Muscle of back (tissue), 11 donors: ENCODE data around the gene BBS7. TPM values are rescaled to one million over a fixed set of nuclear protein-coding genes. Genes with fewer than 3 reads are reported as not detected.

Experiments
- DNase-seq, 3 donors: peaks; one replicate each; pipeline versions ENCODE4 v3.0.0 to v3.0.0-alpha.2; 2013
- polyA plus RNA-seq, 10 donors: library from polyadenylated mRNA; unstranded; fragments of 120-200 nt; gene quantifications; one replicate each; pipeline ENCODE4 v1.2.1, GENCODE V29; 2013; ENCODE audit not compliant: insufficient read length in 10 of 10

Gene BBS7
- polyA plus RNA-seq, 10 donors: 10.7 to 18.1 (median 13.2) TPM

DNA sequence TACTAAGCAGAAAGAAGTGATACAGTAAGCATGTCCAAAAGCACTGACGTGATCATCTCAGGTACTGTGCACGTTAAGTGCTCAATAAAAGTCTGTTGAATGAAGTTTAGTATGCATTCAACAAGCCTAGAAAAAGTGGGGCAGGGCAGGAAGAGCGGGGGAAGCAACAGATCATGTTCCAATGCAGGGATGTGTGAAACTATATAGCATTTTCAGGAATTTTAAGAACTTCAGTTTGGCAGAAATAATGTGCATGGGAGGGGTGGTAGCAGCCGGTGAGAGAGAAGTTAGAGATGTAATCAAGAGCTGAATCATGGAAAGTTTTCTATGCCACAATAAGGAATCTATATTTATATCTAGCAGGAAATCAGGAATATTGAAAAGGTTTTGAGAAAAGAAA is 27.4 kb downstream of the BBS7 start:
- DNase-seq: no peak

DNA sequence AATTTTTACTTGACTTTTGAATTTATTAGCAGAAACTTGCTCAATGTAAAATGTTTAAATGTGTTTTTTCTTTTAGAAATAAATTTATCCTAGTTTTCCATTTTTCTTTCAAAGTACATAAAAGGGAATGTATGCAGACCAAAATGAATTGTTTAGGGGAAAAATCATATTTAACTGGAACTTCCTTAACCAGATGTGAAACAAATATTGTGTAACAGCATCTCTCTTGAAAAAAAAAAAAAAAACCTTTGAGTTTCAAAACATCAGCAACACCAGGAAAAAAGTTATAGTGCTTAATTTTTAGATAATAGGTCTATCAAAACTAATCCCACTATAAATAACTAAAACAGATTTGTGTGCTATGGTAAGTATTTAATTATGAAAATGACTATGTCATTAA is 32.1 kb downstream of the BBS7 start:
- DNase-seq: no peak

DNA sequence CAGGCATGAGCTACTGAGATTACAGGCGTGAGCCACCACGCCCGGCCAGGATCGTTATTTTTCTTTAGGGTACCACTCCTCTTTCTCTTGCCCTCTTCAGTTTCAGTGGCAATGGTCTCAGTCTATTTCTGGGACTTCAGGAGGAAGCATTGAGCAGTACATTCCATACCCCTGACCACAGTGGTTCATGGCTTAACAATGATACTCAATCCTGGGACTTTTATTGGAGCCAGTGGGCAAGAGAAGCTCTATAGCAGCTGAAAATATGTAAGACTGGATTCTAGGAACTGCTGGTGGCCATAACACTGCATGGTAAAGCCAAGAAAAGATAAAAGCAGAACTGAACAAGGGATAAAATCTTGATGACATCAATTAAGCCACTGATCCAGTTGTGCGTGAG is 40.8 kb downstream of the BBS7 start:
- DNase-seq: no peak

DNA sequence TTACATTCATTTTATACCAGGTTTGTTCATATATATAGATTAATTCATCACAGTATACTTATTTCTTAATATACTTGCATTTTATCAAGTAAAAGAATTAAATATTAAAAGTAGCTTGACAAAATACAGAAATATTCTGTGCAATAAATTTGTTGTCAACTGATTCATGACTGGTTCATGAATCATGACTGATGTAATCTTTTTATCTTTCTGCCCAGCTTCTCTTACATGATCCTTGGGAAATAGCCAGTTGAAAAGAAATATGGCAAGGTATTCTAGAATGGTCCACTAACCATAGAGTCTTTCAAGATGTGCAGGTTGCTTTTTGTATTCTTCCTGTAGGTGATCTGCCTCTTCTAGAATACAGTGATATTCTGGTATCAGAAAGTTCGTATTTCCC is 42.4 kb downstream of the BBS7 start:
- no peak for DNase-seq

DNA sequence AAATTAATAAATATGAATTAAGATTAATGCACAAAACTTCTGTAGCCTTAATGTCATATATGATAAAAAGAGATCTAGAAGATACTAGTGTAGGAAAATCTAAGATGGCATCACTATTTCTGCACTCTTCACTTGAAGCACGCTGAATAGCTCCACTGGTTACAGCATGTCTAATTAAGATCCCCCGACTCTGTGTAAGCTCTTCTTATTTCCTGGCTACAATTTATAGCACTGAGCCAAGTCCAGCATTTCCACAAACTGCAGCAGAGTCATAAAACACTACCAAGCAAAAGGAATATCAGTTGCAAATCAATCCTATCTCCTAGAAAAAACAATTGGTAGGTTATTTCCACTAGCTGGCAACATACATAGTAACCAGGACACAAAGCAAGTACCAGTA is 45.3 kb downstream of the BBS7 start:
- DNase-seq: peak in 1 of 3 donors; percentile 9

DNA sequence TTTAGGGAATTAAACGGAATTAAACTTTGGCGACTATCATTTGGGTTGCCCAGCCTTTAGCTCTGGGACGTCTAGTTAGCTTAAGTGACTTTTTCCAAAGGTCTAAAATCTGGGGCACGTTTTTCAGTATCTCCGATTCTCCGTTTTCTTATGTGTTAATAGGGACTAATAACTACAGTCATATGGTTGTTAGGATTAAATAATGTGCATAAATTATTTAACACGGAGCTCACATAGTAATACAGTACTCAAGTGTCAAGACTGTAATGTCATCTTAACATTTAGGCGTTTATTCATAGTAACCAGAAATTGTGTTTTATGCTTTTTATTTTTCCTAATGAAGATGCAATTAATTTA is 46.1 kb downstream of the BBS7 start:
- DNase-seq: no peak

DNA sequence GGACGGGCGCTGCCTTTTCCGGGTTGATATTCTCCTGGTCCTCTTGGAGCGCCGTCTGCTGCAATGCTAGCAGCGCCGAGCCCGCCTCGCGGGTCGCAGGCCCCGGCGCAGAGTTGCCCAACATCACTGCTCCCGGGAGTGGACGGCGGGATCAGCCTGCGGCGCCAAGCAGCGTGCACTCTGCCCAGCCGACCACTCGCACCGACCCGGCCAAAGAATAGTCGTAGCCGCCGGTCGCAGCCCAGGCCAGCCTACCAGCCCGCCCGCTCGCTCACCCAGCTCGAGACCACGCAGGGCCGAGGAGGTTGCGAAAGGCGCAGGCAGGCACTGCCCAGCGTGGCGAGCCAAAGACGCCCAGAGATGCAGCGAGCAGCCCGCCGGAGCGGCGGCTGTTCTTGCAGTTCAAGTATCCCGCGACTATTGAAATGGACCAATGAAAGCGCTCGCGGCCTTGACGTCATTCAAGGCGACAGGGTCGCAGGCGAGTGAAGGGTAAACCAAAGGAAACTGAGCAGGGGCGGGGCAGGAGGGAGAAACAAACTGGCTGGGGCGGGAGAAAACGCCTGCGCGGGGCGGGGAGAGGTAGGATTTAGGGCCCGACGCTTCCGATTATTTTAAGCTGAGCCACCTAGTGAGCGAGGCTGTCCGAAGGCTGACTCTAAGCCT is 46.6 kb downstream of the BBS7 start, which contains the start of gene CCNA2:
Gene CCNA2 (minus strand): TSS at position 379 of the 666 bp plus-strand sequence. CDS start 255 bp downstream, at position 124.
- DNase-seq: peak; percentile 97 to 98 (median 98)

DNA sequence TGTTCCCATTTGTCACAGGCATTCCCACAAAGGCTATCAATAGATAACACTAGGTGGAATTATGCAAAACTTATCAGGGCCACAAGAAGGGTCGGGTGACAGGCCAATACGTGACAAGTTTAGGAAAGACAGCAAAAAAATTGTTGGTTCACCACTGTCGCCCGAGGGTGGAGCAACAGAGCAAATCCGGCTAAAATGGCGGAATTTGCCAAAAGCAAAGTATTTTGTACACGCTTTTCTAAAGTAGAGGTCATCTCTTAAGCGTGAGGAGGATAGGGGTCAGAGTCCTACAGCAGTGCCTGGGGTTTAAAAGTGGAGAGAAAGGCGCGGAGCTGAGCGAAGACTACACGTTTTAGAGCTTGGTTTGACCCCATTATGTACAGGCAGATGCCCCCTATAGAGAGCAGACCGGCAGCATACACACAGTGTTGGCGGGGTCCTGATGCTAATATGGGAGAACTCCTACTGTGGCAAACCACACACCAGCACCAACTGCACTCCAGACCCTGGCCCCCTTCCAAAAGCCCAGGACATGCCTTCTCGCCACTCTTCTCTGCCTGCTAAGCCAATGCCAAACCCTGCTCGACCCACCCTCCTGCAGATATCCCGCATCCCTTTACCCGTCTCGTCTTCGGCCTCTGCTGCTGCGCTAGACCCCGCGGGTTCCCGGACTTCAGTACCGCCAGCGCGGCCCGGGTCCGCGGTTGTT is 47.3 kb downstream of the BBS7 start:
- DNase-seq: peak in 1 of 3 donors; percentile 54

DNA sequence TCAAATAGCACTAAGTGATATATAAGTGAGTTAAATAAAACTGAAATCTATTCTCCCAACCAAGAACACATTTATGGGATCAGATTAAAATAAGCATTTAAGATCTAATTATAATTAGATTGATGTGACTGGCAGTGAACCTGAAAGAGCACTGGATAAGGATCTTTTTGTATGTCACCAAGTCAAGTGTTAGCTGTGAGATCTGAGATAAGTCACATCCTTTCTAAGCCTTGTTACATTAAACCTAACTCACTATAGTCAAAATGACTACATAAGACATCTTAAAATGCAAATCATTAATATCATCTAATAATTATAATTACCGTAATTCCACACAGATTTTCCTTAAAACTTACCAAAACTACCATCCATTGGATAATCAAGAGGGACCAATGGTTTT is 48.2 kb downstream of the BBS7 start:
- no peak for DNase-seq

DNA sequence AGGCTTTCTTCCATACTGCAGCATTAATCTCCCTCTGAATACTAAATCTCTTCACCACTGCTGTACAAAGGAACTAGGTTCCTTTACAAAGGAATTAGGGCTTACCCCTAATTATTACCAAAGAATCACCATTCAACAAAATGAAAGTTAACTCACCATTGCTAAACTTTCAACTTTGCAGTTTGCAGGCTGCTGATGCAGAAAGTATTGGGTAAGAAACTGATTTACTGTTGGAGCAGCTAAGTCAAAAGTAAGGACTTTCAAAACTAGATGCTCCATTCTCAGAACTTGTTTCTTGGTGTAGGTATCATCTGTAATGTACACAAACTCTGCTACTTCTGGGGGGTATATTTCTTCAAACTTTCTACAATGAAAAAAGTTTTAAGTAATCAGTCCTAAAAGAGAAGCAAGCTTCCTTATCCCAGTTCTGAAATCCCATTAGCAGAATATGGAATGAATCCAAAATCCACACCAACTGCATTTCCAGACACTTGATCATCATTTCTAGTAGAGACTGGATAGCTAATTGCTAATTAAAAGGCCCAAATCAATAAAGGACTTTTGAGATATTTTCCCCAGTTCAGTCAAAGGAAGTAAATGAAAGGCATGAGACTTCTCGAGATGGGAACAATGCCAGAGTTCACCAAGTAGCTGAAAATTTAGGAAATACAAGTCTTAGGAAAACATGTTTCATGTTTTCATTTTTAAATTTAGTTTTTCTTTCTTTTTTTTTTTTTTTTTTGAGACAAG is 50.9 kb downstream of the BBS7 start:
- DNase-seq: no peak

DNA sequence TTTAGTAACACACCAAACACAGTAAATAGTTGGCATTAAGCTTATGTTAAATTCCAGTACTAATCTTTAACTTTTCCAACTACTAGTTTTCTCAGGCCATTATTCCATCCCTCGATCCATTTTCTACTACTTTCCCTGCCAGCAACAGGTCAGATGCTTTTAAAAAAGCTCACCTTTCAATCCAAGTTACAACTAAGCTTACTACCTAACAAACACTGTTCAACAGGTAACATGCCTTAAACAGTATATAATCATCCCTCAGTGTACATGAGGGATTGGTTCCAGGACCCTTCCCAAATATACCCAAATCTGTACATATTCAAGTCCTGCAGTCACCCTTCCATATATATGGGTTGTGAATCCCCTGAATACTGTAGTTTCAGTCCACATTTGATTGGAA is 52.1 kb downstream of the BBS7 start:
- DNase-seq: no peak

DNA sequence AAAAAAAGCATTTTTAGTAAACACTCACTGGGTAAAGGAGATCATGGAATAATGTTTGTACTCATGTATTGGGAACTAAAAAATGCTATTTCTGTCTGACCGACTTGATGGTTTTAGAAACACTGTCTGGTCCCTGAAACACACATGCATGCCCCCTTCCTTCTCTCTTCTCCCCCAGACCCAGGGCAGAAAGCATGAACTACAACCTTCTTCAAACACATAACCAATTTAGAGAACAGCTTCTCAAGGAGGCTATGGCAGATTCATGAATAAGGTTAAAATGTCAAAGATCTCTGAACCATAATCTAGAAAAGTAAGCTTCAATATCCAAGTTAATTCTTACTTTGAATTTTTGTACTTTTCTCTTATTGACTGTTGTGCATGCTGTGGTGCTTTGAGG is 52.6 kb downstream of the BBS7 start:
- DNase-seq: no peak

DNA sequence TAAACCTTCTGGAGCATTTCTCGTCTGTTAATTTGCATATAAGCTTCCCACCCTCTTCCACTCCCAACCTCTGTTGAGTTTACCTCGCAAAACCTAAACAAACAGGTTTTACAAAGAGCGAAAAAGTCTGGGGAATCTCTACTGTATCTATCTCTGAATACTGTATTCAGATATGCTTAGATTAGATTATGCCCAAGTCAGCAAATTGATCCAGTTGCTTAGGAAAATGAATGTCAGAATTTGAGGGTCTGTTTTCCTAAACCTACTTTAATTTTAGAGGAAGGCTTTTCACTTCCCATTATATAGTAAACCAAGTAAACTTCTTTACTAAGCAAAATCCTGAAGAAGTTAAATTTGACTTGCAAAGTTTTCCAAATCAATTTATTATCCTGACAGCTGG is 53.3 kb downstream of the BBS7 start:
- DNase-seq: no peak

DNA sequence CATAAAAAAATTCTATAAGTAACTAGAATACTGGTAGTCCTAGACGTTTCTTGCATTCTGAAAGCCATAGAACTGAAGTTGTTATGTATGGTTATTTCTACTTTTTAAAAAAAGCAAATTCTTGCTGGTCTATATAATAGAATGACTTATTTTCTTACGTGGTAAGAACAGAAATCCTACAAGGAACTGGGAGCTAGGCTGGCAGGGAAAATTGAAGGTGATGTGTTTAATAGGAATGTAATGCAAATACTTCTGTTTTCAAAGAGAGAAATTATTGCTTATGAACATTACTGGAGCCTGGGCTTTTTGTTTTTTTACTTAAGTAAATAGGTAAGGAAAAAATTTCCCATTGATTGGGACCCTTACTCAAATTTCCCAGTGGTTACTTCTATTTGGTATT is 55.5 kb downstream of the BBS7 start:
- no peak for DNase-seq

DNA sequence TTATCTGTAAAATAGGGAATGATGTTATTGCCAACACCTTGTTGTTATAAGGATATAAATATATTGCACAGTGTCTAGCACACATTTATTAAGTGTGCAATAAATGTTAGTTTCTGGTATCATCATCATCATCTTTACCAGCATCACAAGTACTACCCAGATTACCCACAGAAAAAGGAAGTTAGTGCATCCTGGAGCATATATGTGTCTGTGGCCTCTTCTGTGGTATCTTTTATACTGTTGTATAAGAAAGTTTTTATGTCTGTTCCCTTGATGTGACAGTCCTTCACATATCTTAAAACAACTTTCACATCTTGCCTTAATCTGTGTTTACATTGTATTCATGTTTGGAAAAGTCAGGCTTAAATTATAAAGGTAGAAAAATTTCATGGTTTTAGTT is 59.2 kb downstream of the BBS7 start:
- no peak for DNase-seq

DNA sequence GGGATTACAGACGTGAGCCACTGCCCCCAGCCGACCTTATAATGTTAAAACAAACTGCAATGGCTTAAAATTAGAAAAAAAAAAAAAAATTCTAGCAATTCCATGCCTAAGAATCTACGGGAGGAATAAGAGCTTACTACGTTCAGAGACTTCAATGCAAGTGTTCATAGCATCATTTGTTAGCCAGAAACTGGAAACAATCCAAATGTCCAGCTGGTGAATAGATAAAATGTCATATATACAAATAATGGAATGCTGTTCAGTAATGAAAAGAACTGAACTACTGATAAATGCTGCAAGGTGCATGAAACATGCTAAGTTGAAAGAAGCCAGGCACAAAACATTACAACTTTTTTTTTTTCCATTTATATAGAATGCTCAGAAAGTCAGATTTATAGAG is 63.9 kb downstream of the BBS7 start:
- DNase-seq: no peak

DNA sequence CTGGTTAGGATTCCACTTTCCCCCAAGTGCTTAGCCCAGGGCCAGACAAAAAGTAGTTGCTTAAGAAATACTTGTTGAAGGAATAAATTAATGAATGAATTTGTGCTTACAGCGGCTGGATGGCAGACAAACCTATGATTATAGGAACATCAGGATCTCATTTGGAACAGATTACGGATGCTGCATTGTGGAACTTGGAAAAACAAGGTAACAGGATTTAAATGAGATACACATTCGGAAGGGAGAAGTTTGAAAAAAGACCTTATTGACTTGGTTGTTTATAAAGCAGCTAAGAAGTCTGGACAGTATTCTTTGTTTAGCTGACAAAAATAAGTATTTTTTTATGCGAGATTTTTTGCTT is 68.6 kb downstream of the BBS7 start:
- DNase-seq: no peak

DNA sequence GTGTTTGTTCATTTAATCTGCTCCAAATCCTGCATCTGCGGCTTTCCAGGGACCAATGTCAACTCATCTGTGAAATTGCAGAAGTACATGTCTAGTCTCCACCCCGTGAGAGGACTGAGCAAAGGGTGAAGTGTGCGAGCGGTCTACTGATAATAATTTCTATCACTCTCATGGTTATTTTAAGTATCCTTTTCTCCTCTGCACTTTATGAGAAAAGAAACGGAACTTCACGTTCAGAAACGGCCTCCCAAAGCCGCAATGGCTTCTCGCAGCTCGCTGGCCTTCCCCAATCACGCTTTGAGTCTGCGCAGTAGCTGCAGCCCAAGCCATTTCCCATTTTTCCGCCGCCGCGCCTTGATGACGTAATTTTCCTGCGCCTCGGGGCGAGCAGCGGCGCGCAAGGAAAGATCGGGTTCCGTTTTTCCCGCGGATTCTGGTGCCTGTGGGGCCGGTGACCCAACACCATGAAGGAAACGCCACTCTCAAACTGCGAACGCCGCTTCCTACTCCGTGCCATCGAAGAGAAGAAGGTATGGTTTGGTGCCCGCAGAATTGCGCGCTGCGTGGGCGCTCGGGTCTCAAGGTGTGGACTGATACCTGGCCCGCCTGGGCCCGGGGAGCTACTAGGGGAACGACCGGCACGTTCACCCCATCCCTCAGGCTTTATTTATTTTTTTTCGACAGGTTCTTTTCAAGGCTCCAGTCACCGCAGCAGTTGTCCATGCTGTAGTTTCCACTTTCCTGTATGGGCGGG is 69.1 kb downstream of the BBS7 start, which contains the start of gene EXOSC9:
Gene EXOSC9 (plus strand): TSS at position 363 of the 754 bp plus-strand sequence. CDS start 102 bp downstream, at position 465.
- DNase-seq: peak; percentile 97 to 98 (median 97)

DNA sequence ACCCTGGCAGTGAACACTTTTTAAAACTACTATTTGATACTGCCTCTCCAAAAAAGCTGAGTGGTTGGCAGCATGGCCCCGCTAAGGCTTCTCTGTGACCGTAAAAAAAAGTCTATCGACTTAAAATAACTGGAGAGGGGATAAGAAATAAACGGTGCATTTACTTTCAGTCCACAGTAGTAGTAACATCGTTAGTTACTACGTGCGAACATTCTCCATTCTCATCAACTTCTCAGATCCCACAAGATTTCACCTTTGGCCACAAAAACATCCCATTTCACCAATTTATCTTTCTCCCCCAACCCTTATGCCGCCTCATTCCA is 69.7 kb downstream of the BBS7 start:
- DNase-seq: no peak

DNA sequence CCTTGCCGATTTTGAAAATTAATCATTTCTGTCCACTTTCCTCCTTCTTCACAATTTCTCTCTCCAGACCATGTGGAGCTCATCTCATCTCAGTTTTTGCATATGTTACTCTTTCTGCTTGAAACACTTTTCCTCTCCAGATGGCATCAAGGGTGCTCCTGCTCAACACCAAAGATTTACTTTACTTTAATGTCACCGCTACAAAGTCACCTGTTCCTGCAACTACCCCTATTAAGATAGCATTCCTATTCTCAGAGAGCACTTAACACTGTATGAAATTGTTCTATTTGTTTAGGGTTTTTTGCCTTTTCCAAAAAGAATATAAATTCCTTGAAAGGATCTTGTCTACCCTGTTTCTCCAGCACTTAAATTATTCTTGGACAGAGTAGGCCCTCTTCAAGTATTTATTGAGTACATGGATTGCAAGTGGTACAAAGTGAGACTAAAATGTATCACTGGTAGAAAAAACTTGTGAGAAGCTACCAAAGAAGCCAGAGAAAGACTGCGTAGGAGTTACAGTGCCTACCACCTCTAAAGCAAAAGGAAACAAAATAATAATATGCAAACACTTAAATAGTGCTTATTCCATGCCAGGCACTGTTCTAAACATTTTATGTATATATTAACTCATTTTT is 70.3 kb downstream of the BBS7 start:
- DNase-seq: no peak

DNA sequence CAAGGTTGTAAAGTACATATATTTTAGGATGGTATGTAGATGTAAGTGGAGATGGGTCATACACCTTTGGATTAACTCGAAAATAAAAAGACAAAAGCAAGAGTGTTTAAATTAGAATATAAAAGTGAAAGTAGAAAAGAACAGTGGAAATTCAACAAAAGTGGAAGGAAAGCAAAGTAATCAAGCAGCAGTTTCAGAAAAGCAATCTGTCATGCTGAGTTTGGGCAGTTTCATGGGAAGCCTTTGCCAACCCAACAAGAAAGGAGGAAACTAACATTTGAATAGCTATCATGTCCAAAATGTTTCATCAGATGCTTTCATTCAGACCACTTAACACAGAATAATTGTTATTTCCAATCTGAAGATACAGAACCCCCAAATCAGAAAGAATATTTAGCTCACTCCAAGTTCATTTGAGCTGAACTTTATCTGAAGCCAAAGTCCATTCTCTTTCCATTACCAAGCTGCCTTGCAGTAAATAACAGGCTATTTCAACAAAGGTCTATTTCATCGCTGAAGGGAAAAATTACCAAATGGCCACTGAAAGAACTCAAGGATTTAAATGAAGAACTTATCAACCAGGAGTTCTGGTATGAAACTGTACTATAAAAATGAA is 71.0 kb downstream of the BBS7 start:
- DNase-seq: no peak
